NOMO-1 treated with DMSO at 0.1 percent for 48 hours (cell line): ENCODE results near the gene TBC1D1.

Experiments used
- DNase-seq: peaks from one replicate; lab custom pipeline; 2025; ENCODE audit not compliant: unreplicated experiment; lab: John Stamatoyannopoulos, UW

The TBC1D1 gene

DNA sequence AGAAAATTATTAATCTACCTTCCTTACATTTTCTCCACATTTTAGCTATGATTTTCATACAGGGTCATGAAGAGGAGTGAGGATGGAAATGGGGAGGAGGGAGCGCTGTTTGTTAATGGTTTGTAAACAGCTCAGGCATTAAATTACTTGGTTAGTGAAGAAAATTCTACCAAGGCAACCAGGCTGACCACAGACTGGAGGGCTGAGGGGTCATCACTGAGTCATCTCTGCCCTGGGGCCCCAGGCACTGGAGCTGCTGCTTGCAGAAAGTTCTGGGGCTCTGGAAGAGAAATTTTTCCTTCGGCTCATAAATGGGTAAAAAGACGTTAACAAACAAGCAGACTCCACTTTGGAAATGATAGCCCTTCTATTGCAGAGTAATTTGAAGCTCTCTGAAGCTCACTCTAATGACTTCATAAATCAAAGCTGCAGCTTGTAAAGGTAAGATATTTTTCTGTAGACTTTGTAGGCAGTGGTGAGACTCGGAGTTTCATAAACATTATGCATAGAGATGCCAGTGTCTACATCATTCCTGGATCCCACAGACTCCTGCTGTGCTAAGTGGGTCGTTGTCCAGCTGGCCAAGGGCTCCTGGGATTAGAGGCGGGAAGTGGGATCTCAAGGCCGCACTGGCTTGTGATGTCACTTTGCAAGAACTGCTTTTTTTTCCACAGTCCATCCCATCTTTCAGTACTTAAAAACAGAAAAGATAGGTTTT, 228.9 kb downstream of the TBC1D1 start:
- DNase-seq, result no peak

DNA sequence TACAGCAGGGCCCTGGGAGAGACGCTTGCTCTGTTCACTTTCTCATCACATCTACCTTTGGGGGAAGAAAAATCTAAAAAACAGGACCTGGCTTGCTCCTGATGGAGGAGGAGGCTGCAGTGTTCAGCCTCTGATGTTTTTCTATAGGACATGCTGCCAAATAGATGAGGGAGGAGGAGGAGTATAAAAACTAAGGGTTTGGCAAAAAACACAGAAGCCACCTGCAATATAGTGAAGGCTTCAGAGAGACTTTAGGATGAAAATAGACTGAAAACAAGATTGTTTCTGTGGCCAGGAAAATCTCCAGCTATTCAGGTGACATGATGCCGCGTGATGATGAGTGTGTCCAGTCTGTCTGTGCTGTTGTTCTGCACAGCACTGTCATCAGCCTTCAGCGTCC, 229.9 kb downstream of the TBC1D1 start:
- DNase-seq, result no peak

DNA sequence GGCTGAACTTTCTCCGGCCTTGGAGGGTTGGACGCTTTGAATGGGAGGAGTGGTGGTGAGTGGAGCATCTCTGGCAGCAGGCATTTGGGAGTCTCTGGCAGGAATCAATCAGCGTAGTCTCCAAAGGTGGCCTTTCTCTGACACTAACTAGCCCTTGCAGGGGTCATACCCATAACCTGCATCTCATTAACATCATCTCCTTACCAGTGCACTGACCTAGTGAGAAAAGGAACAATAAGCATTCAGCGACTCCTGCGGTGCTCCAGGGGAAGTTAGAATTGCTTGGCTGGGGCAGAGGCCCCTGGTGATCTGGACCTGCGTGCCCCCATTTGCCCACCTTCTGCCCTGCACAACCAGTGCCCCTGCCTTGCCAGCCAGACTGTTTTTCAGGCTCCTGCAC, 231.2 kb downstream of the TBC1D1 start:
- no peak for DNase-seq

DNA sequence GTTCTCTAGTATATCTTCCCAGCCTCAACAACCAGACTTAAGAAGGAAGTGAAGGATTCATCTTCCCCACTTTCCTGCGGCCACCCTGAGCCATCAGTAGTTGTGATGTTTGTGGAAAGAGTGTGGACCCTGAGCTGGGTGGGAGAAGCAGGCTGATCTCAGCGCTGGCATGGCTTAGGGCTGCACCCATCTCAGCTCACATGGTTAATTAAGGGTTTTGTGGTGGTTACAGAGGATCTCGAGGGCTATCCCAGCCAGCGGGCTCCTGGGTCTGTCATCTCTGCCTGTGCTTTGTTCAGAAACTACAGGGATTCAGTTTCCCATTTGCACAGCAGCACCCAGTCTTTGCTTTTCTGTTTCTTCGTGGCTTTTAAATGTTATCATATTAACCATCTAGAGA, 232.7 kb downstream of the TBC1D1 start:
- no peak for DNase-seq

DNA sequence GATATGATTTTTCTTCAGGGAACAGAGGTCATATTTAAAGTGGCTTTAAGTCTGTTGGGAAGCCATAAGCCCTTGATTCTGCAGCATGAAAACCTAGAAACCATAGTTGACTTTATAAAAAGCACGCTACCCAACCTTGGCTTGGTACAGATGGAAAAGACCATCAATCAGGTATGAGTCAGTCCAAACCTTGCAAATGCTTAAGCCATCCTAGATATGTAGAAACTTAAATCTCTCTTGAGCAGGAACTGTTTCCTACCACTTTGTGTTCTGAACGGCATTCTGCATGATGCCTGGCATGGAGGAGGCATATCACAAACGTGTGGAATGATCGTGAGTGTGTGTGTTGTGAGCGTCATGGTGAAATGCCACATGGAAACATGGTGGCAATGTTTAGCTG, 234.1 kb downstream of the TBC1D1 start:
- DNase-seq, result no peak

- no peak for DNase-seq
Observed at GRCh38 chr4:38125816-38126215, 234.9 kb downstream of the TBC1D1 start.

GRCh38 chr4:38128478-38129459, 237.9 kb downstream of the TBC1D1 start:
- no peak for DNase-seq

GRCh38 chr4:38129460-38130227, 238.8 kb downstream of the TBC1D1 start:
- DNase-seq, result no peak

GRCh38 chr4:38130884-38131283, 240.0 kb downstream of the TBC1D1 start:
- no peak for DNase-seq

DNA sequence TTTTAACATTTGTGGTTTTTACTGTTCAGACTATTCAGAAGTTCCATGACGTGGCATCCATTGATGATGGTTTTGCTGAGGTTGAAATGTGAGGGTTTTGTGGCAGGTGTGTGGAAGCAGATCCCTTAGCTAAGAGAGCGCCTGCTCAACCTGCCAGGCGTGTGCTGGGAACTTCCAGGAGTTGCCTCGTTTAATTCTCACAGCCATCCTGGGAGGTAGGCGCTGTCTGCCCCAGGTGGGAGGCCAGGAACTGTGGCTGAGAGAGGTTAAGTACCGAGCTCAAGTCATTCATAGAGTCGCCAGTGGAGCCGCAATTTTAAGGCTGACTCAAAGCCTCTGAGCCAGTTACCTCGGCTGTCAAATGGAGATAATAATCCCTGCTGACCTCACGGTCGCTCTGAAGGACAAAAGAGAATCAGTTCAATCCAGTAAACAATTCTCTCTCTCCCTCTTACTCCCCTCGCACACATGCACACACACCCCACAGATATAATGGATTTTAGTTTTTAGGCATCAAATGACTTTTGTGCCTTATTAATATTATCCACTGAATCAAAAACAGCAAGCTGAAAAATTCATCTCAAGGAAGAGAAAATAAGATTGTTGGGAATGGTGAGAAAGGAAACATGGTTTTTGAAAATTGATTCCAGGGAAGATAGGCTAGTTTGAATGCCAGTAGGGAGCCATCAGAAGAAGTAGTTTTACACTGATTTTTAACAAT, 240.6 kb downstream of the TBC1D1 start:
- DNase-seq, result no peak

GRCh38 chr4:38132107-38132673, 241.3 kb downstream of the TBC1D1 start:
- DNase-seq, result no peak

DNA sequence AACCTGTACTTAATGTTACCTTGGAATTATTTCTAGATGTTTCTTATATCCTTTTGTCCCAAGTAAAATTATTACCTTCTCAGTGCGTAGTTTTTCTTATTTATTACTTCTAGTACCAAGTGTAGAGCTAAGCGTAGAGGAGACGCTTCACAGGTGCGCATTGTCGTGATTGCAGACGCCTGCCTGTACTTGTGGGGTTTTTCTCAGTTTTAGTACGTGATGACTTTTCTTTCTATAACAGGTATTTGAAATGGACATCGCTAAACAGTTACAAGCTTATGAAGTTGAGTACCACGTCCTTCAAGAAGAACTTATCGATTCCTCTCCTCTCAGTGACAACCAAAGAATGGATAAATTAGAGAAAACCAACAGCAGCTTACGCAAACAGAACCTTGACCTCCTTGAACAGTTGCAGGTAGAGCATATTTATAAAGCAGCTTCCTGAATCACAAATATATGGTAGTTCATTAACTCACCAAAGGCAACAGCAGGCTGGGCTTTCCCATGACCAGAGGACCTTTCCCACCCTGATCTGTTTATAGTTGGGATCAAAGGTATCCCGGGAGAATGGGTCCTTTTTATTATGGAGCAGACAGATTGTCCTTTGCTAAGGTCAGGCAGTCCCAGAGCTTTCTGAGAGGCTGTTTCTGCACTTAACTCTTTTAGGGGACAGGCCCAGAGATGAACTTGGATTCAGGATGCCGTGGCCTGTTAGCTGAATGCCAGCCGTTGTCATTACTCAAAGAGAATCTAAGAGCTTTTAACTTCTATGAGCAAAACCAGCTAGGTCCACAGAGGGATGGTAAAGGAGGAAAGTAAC, 242.2 kb downstream of the TBC1D1 start:
- no peak for DNase-seq

DNA sequence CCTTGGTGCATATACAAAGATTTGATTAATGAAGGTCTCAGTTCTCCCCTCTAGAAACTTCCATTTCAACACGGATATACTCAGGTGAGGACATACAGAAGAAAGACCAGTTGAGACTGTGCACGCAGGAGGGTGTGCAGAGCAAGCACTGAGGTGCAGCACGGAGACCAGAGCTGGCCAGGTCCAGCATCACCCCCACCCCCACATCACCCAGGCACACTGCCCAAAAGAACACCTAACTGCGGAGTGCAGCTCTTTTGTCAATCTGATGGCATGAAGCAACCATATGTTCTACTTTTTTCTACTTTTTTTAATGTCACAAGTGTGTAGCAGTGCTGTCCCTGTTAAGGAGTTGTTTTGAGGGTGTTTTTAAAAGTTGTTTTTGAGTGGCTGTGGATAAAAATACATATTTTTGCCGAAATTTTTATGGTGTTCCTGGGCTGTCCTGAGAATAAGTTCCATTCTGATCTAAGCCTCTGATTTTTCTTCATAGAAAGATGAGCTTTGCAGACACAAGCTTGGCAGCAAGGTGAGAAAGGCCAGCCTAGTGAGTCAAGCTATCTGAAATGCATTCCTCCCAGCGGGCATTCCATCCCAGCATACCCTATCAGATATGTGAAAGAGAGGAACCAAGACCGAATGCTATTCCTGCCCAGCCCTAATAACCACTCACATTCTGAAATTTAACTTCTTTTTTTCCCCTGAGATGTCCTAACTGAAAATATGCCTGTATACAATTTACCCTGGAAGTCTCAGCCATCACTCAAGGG, 243.0 kb downstream of the TBC1D1 start:
- no peak for DNase-seq

- DNase-seq, result no peak
Observed at GRCh38 chr4:38135201-38135600, 244.3 kb downstream of the TBC1D1 start.

- no peak for DNase-seq
Observed at GRCh38 chr4:38136604-38137003, 245.7 kb downstream of the TBC1D1 start.

GRCh38 chr4:38137080-38137479, 246.2 kb downstream of the TBC1D1 start:
- no peak for DNase-seq

DNA sequence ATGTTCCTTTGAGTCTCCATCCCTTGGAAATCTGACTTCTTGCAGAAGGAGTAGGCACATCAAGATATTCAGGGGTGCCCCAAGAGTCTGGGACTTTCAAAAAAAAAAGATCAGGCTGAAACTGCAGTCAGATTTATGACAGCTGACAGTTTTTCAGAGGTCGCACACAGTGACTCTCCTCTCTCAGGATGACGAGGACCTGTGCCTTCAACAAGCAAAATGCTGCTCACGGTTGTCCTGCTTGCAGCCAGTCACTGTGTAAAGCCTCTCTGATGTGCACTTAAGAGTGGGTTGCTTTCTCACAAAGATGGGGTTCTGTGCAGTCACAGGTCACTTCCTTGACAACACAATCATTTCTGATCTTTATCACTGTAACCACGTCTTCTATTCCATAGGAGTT, 247.5 kb downstream of the TBC1D1 start:
- DNase-seq, result no peak

GRCh38 chr4:38139187-38139586, 248.3 kb downstream of the TBC1D1 start:
- no peak for DNase-seq

GRCh38 chr4:38140643-38141203, 249.8 kb downstream of the TBC1D1 start:
- no peak for DNase-seq
